Measurements from ENCODE around the gene SMIM11. TPM values are rescaled to one million over a fixed set of nuclear protein-coding genes. Genes with fewer than 3 reads are reported as not detected.
"Not testable (repeated sequence)": the region's sequence is repeated elsewhere in the genome, so short reads cannot be mapped to it uniquely, and the experiment has no call there.

The SMIM11 gene
- total and polyA plus RNA-seq, 2 donors (not counting 1 experiment from before 2014, with no cell fraction given) = 8.0 to 19.3 TPM

- Histone ChIP-seq H3K4me2 (ENCODE audit: extremely low read depth, insufficient read depth, low read length) (no peak overlapping the region), H3K4me3 (replicated peaks in 1 of 4; ENCODE audit: control extremely low read depth in 1 of 4, insufficient read depth in 1 of 4, low read depth in 3 of 4, low read length in 4 of 4) (no peak overlapping the region), H3K4me1 (ENCODE audit: control insufficient read depth, extremely low read depth, insufficient read depth, low read length) (no peaks in the 10 kb centered on the region), H3K27ac (ENCODE audit: insufficient read depth, low read length) (no peak overlapping the region), H3K27me3 (ENCODE audit: control insufficient read depth, insufficient read depth, low read length) (no peaks in the 10 kb centered on the region), H3K36me3 (ENCODE audit: control insufficient read depth, insufficient read depth, low read length) (no peaks in the 10 kb centered on the region), H3K9me3 (ENCODE audit: control insufficient read depth, insufficient read depth, low read depth, low read length) (no peaks in the 10 kb centered on the region), H4K20me1 (ENCODE audit: control insufficient read depth, extremely low read depth, insufficient read depth, low read length) (no peaks in the 10 kb centered on the region), H3K9ac (ENCODE audit: insufficient read depth, low read length) (no peak overlapping the region), H3K79me2 (ENCODE audit: control insufficient read depth, insufficient read depth, low read length) (no peaks in the 10 kb centered on the region), H2AFZ (ENCODE audit: low read length) (no peak overlapping the region)
- TF ChIP-seq CTCF (conservative IDR thresholded peaks at IDR 0.05 in 1 of 2, IDR thresholded peaks at IDR 0.05 in 1 of 2; ENCODE audit: low read depth in 1 of 2, low read length in 2 of 2) = no peak
- no peak for TF ChIP-seq EZH2 (IDR thresholded peaks at IDR 0.05; ENCODE audit: low read length, missing control alignments)
- no peak for DNase-seq (ENCODE audit: low read depth in 2 of 2)
Observed at GRCh38 chr21:34372321-34372720, 3.0 kb upstream of the SMIM11 start.

GRCh38 chr21:34374462-34374861 lies 845 bp upstream of the SMIM11 start:
- not testable (repeated sequence) for H3K4me2 ChIP-seq (ENCODE audit: extremely low read depth, insufficient read depth, low read length); H2AFZ ChIP-seq (ENCODE audit: low read length); H3K79me2 ChIP-seq (ENCODE audit: control insufficient read depth, insufficient read depth, low read length); H3K4me1 ChIP-seq (ENCODE audit: control insufficient read depth, extremely low read depth, insufficient read depth, low read length); H4K20me1 ChIP-seq (ENCODE audit: control insufficient read depth, extremely low read depth, insufficient read depth, low read length); H3K9me3 ChIP-seq (ENCODE audit: control insufficient read depth, insufficient read depth, low read depth, low read length); H3K4me3 ChIP-seq (replicated peaks in 1 of 4; ENCODE audit: control extremely low read depth in 1 of 4, insufficient read depth in 1 of 4, low read depth in 3 of 4, low read length in 4 of 4); DNase-seq (ENCODE audit: low read depth in 2 of 2); H3K27me3 ChIP-seq (ENCODE audit: control insufficient read depth, insufficient read depth, low read length); H3K27ac ChIP-seq (ENCODE audit: insufficient read depth, low read length); H3K36me3 ChIP-seq (ENCODE audit: control insufficient read depth, insufficient read depth, low read length); H3K9ac ChIP-seq (ENCODE audit: insufficient read depth, low read length)

- H3K79me2 ChIP-seq (ENCODE audit: control insufficient read depth, insufficient read depth, low read length); H3K9ac ChIP-seq (ENCODE audit: insufficient read depth, low read length); H3K27me3 ChIP-seq (ENCODE audit: control insufficient read depth, insufficient read depth, low read length); H3K4me3 ChIP-seq (replicated peaks in 1 of 4; ENCODE audit: control extremely low read depth in 1 of 4, insufficient read depth in 1 of 4, low read depth in 3 of 4, low read length in 4 of 4); H3K4me1 ChIP-seq (ENCODE audit: control insufficient read depth, extremely low read depth, insufficient read depth, low read length); H3K4me2 ChIP-seq (ENCODE audit: extremely low read depth, insufficient read depth, low read length); H3K36me3 ChIP-seq (ENCODE audit: control insufficient read depth, insufficient read depth, low read length); H4K20me1 ChIP-seq (ENCODE audit: control insufficient read depth, extremely low read depth, insufficient read depth, low read length); DNase-seq (ENCODE audit: low read depth in 2 of 2); H2AFZ ChIP-seq (ENCODE audit: low read length); H3K27ac ChIP-seq (ENCODE audit: insufficient read depth, low read length); H3K9me3 ChIP-seq (ENCODE audit: control insufficient read depth, insufficient read depth, low read depth, low read length): not testable (repeated sequence)
Observed at GRCh38 chr21:34375619-34375972, 289 bp downstream of the SMIM11 start.

GRCh38 chr21:34383138-34383537 lies 7.8 kb downstream of the SMIM11 start:
- H3K9me3 ChIP-seq (ENCODE audit: control insufficient read depth, insufficient read depth, low read depth, low read length); H3K4me3 ChIP-seq (replicated peaks in 1 of 4; ENCODE audit: control extremely low read depth in 1 of 4, insufficient read depth in 1 of 4, low read depth in 3 of 4, low read length in 4 of 4); H3K36me3 ChIP-seq (ENCODE audit: control insufficient read depth, insufficient read depth, low read length); H3K27me3 ChIP-seq (ENCODE audit: control insufficient read depth, insufficient read depth, low read length); DNase-seq (ENCODE audit: low read depth in 2 of 2); H4K20me1 ChIP-seq (ENCODE audit: control insufficient read depth, extremely low read depth, insufficient read depth, low read length); H3K4me2 ChIP-seq (ENCODE audit: extremely low read depth, insufficient read depth, low read length); H3K9ac ChIP-seq (ENCODE audit: insufficient read depth, low read length); H2AFZ ChIP-seq (ENCODE audit: low read length); H3K79me2 ChIP-seq (ENCODE audit: control insufficient read depth, insufficient read depth, low read length); H3K27ac ChIP-seq (ENCODE audit: insufficient read depth, low read length); H3K4me1 ChIP-seq (ENCODE audit: control insufficient read depth, extremely low read depth, insufficient read depth, low read length): not testable (repeated sequence)

GRCh38 chr21:34383724-34384415 lies 8.6 kb downstream of the SMIM11 start:
- H3K79me2 ChIP-seq (ENCODE audit: control insufficient read depth, insufficient read depth, low read length); DNase-seq (ENCODE audit: low read depth in 2 of 2); H3K27ac ChIP-seq (ENCODE audit: insufficient read depth, low read length); H3K9me3 ChIP-seq (ENCODE audit: control insufficient read depth, insufficient read depth, low read depth, low read length); H3K4me3 ChIP-seq (replicated peaks in 1 of 4; ENCODE audit: control extremely low read depth in 1 of 4, insufficient read depth in 1 of 4, low read depth in 3 of 4, low read length in 4 of 4); H4K20me1 ChIP-seq (ENCODE audit: control insufficient read depth, extremely low read depth, insufficient read depth, low read length); H3K27me3 ChIP-seq (ENCODE audit: control insufficient read depth, insufficient read depth, low read length); H3K4me2 ChIP-seq (ENCODE audit: extremely low read depth, insufficient read depth, low read length); H3K4me1 ChIP-seq (ENCODE audit: control insufficient read depth, extremely low read depth, insufficient read depth, low read length); H3K36me3 ChIP-seq (ENCODE audit: control insufficient read depth, insufficient read depth, low read length); H3K9ac ChIP-seq (ENCODE audit: insufficient read depth, low read length); H2AFZ ChIP-seq (ENCODE audit: low read length): not testable (repeated sequence)

GRCh38 chr21:34400522-34400921 lies 25.2 kb downstream of the SMIM11 start:
- not testable (repeated sequence) for H3K4me1 ChIP-seq (ENCODE audit: control insufficient read depth, extremely low read depth, insufficient read depth, low read length); H3K27ac ChIP-seq (ENCODE audit: insufficient read depth, low read length); H3K4me3 ChIP-seq (replicated peaks in 1 of 4; ENCODE audit: control extremely low read depth in 1 of 4, insufficient read depth in 1 of 4, low read depth in 3 of 4, low read length in 4 of 4); H3K27me3 ChIP-seq (ENCODE audit: control insufficient read depth, insufficient read depth, low read length); H4K20me1 ChIP-seq (ENCODE audit: control insufficient read depth, extremely low read depth, insufficient read depth, low read length); DNase-seq (ENCODE audit: low read depth in 2 of 2); H3K9ac ChIP-seq (ENCODE audit: insufficient read depth, low read length); H3K36me3 ChIP-seq (ENCODE audit: control insufficient read depth, insufficient read depth, low read length); H3K79me2 ChIP-seq (ENCODE audit: control insufficient read depth, insufficient read depth, low read length); H2AFZ ChIP-seq (ENCODE audit: low read length); H3K9me3 ChIP-seq (ENCODE audit: control insufficient read depth, insufficient read depth, low read depth, low read length); H3K4me2 ChIP-seq (ENCODE audit: extremely low read depth, insufficient read depth, low read length)

Measured in fibroblast of lung (primary cell).